GM12878 (cell line): ENCODE data around the gene SMAD2.

Source experiments
- CTCF ChIP-seq, 3 experiments: IDR thresholded peaks in 2 of 3; conservative IDR thresholded peaks in 1 of 3; 2 replicates each; pipeline ENCODE4 v1.5.1; 2011; ENCODE audit warnings: low read depth in 3 of 3, low read length in 3 of 3, mild to moderate bottlenecking in 3 of 3, control low read depth in 2 of 3, moderate library complexity in 2 of 3, inconsistent platforms in 1 of 3, mixed read lengths in 1 of 3; ENCODE audit not compliant: control insufficient read depth in 2 of 3, insufficient read depth in 1 of 3; ENCODE audit errors: extremely low read depth in 1 of 3
- EP300 ChIP-seq, 2 experiments: fragments of 150-350 bp in 1 of 2; IDR thresholded peaks; 2 replicates each; pipeline ENCODE4 v1.6.1; 2011 to 2012; ENCODE audit warnings: low read depth in 2 of 2, low read length in 2 of 2, borderline replicate concordance in 1 of 2, improper control_type of control experiment in 1 of 2, inconsistent platforms in 1 of 2; ENCODE audit not compliant: control insufficient read depth in 1 of 2
- MYC ChIP-seq: IDR thresholded peaks from 2 replicates; pipeline ENCODE4 v1.6.1; 2011; ENCODE audit warnings: mild to moderate bottlenecking, low read length, moderate library complexity, inconsistent platforms; ENCODE audit not compliant: insufficient read depth, insufficient replicate concordance, insufficient read length, severe bottlenecking
- POLR2AphosphoS2 ChIP-seq: IDR thresholded peaks from 2 replicates; pipeline ENCODE4 v1.6.1; 2011; ENCODE audit warnings: low read depth, mild to moderate bottlenecking, low read length, improper control_type of control experiment, moderate library complexity
- POLR2AphosphoS5 ChIP-seq: IDR thresholded peaks from 2 replicates; pipeline ENCODE4 v1.6.1; 2011; ENCODE audit warnings: mild to moderate bottlenecking, low read length, inconsistent platforms
- SIN3A ChIP-seq: IDR thresholded peaks from 2 replicates; pipeline ENCODE4 v1.6.1; 2012; ENCODE audit warnings: low read depth, low read length, improper control_type of control experiment
- SMC3 ChIP-seq: IDR thresholded peaks from 2 replicates; pipeline ENCODE4 v1.6.1; 2011; ENCODE audit warnings: low read length, improper control_type of control experiment, borderline replicate concordance
- SPI1 ChIP-seq: IDR thresholded peaks from 2 replicates; pipeline ENCODE4 v1.6.1; 2011; ENCODE audit warnings: low read depth, mild to moderate bottlenecking, low read length, moderate library complexity, borderline replicate concordance; ENCODE audit not compliant: insufficient read depth
- SUZ12 ChIP-seq: fragments of 200-600 bp; sonication (generic); IDR thresholded peaks from one replicate; pipeline ENCODE4 v1.6.1; 2018; ENCODE audit warnings: antibody characterized with exemption, mild to moderate bottlenecking; ENCODE audit not compliant: unreplicated experiment
- TAF1 ChIP-seq: IDR thresholded peaks from 2 replicates; pipeline ENCODE4 v1.6.1; 2011; ENCODE audit warnings: mild to moderate bottlenecking, low read depth, low read length, borderline replicate concordance
- USF2 ChIP-seq: IDR thresholded peaks from 2 replicates; pipeline ENCODE4 v1.6.1; 2011; ENCODE audit warnings: low read depth, low read length, improper control_type of control experiment, borderline replicate concordance
- ZBTB4 ChIP-seq: fragments of 450-650 bp; formaldehyde crosslinking; IDR thresholded peaks from 2 replicates; pipeline ENCODE4 v1.4.0; 2022; ENCODE audit warnings: mild to moderate bottlenecking, moderate library complexity
- ZNF24 ChIP-seq: fragments of 450-650 bp; IDR thresholded peaks from 2 replicates; pipeline ENCODE4 v1.6.1; 2017; ENCODE audit warnings: antibody characterized with exemption, mild to moderate bottlenecking

- TF ChIP-seq MYC = peak; percentile 81
- no peak for TF ChIP-seq SUZ12
- TF ChIP-seq ZNF24 = no peak
- no peak for TF ChIP-seq POLR2AphosphoS2
- no peak for TF ChIP-seq SMC3
- no peak for TF ChIP-seq ZBTB4
- no peak for TF ChIP-seq CTCF (IDR thresholded peaks at IDR 0.05 in 2 of 3, conservative IDR thresholded peaks at IDR 0.05 in 1 of 3; ENCODE audit: control insufficient read depth in 2 of 3, extremely low read depth in 1 of 3, insufficient read depth in 1 of 3, low read depth in 3 of 3, low read length in 3 of 3)
- no peak for TF ChIP-seq USF2
- no peak for TF ChIP-seq POLR2AphosphoS5
- no peak for TF ChIP-seq EP300 (IDR thresholded peaks at IDR 0.05; ENCODE audit: borderline replicate concordance in 1 of 2, control insufficient read depth in 1 of 2, low read depth in 2 of 2, low read length in 2 of 2)
- 0 out of 2 replicates have a peak, but pooled peaks have one; percentile 15 for TF ChIP-seq TAF1
- TF ChIP-seq SPI1 = peak; percentile 54; the same call in 1 of the 2 replicates
- TF ChIP-seq SIN3A = no peak
Observed at GRCh38 chr18:47930199-47930930, at the start of gene SMAD2.
